Measurements from ENCODE around the gene IMP4. TPM values are rescaled to one million over a fixed set of nuclear protein-coding genes. Genes with fewer than 3 reads are reported as not detected.

The IMP4 gene
- total RNA-seq, 1 donor from 2014 or later, result 33.0 TPM

Small RNA genes lying within 50 kb of the gene (small RNA-seq; reads per million reads assigned to genes)
- gene AC132479.1 (ENCODE audit: low replicate concordance), result not detected

Other genes with a start within 250 kb of the IMP4 start
- gene POTEF, start 213.7 kb upstream of the IMP4 start, total RNA-seq, result not detected
- gene CCDC74B, start 197.8 kb upstream of the IMP4 start, total RNA-seq, result 3.1 TPM
- gene SMPD4, start 161.3 kb upstream of the IMP4 start, total RNA-seq, result 18.1 TPM
- 59.7 TPM for gene MZT2B, start 160.6 kb upstream of the IMP4 start, total RNA-seq
- not detected for gene TUBA3E, start 144.5 kb upstream of the IMP4 start, total RNA-seq
- gene PTPN18, start 13.2 kb downstream of the IMP4 start, total RNA-seq, result 12.9 TPM
- 0.10 TPM for gene POTEI, start 166.4 kb downstream of the IMP4 start, total RNA-seq
- gene CFC1B, start 178.3 kb downstream of the IMP4 start, total RNA-seq, result not detected

All from skin of body (tissue), 2 donors.